SKM-1 treated with dmso at 0.1 percent for 144 hours (cell line): ENCODE data around the gene TMIGD3.

ENCODE experiments used
- DNase-seq: peaks from one replicate; lab custom pipeline; 2025; ENCODE audit not compliant: unreplicated experiment; lab: John Stamatoyannopoulos, UW

Gene TMIGD3

DNA sequence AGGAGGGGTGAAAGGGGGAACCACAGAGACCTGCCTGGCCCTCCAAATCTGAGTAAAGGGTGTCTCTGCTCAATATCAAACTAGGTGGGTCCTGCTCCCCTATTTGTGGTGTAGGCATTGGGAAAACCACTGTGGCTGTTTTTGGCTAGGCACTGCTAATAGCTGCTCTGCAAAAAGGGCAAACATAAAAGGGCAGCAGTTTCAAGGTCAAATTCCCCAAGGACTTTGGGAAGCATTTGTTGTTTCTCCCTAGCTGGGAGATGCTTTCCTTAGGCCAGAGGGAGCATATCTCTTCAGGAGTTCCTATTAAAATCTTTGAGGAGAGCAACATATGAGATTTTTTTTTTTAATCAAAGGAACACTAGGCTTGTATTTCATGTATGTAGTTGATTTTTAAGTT is 27.2 kb downstream of the TMIGD3 start:
- DNase-seq: no peak

DNA sequence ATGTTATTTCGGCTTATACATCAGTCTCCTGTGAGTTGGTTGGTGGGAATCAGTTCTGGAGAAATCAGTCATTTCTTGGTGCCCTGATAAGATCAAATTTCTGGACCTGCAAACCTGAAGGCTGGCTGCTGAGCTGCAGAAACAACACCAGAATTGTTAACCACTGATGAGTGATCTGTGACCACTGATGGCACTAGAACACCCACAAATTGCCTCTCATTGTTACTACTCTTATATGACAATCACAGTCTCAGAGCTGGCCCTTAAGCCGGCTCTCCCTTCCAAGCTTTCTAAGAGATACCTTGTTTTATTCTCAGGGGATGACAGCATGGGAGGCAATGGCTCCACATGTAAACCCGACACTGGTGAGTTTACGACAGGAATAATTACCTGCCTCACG is 27.7 kb downstream of the TMIGD3 start:
- DNase-seq: no peak

DNA sequence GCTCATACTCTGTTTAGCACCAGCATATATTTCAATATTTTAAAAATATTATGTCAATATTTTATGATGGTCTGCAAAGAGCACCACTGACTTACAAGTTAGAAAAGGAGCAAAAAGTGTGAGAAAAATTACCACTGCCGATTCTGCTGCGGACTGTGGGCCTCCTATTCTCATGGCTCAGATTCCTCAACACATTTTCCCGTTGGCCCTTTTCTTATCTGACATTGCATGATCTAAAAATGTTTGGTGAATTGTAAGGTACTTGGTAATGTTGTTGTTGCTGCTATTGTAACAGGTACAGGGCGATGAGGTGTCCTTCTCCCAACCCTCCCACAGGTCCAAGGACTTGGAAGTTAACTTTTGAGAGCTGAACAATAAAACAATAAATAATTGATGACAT is 28.9 kb downstream of the TMIGD3 start:
- no peak for DNase-seq

DNA sequence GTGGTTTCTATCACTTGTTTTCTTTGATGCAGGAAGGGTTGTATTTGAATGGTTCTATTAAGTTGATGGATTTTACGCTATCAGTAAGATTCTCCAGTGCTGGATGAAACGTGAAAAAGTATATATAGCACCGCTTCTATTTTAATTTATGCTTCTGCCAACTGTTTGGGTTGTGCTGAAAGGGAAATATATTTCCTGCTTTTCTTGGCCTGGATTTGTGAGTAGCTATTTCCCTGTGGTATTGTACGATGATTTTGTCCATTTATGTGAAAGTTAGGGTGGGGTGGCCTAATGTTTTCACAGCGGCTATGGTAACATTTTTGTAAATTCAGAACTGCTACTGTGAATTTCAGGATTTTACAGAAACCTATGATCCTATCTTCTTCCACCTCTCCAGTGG is 29.3 kb downstream of the TMIGD3 start:
- DNase-seq: no peak

DNA sequence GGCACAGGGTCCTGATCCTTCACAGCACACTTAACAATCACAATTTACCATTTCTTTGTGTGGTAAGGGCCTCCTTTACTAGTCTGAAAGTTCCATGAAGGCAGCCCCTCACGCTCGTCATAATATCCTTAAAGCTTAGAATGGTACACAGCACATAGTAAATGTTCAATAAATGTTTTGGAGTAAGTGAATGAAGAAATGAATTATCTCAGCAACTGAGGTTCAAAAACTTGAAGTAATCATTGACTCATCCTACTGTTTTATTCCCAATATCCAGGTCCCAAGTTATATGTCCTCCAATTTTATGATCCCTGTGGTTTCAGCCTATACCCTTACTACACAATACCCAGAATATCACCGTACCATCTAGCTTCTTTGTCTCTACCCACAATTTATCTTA is 31.9 kb downstream of the TMIGD3 start:
- DNase-seq: no peak

DNA sequence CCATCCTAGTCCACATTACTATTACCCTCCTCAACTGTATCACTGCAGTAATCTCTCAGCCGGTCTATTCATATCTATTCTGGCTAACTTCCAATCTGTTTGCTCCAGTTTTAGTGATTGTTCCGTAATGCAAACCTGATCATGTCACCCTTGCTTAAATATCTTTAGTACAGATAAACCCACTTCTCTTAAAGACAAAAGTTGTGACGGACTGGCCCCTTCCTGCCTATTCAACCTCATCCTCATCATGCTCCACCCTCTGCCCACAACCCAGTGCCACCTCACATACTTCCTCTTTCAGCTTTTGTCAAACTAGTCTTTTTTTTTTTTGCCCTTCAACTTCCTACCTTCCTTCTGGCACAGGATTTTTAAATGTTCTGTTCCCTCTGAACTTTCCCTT is 32.4 kb downstream of the TMIGD3 start:
- DNase-seq: peak; percentile 97

DNA sequence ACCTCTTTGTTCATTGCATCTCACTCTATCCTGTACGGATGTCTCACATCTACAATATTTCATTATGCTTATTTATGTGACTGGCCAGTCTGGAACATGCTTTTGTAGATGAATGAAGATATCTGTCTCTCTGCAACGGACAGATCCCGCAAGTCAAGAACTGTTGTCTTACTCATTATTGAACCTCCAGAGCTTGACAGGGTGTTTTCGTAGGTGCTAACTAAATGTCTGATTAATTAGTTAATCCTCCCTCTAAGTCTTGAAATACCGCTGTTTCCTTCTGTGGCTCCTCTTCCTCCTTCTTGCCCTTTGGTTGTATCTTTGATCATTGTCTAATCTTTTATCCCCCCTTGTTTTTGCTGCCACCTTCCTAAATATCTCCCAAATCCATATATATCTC is 32.8 kb downstream of the TMIGD3 start:
- DNase-seq: no peak

DNA sequence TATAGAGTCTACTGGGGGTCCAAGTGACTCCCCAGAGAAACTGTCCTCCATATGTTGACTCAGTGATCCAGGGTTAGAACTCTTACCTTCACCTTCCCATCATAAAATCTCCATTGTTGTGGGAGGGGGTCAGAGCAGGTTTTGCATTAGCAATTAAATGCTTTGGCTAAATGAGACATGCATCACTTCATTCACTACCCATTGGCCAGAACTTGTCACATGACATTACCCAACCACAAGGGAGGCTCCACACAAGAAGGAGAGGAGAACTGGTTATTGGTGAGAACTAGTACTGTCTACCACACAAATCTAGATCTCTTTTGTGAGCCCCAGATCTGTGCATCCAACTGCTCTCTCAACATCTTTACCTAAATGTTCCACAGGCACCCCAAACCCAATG is 33.9 kb downstream of the TMIGD3 start:
- no peak for DNase-seq

DNA sequence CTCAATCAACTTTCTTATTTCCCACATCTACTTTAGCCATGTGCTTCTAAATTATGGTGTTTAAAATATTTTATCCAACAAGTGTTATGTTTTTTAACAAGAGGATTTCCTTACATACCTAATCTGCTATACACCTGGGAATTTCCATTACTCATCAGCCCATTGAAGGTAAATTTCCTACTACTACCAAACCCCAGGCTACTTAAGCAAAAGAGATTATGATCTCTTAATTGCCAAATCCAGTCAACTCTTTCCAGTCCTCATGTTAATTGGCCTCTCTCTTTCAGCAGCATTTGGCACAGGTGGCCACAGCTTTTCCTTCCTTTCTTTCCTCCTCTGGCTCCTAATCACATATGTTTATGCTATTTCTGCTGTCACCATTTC is 34.7 kb downstream of the TMIGD3 start:
- no peak for DNase-seq

DNA sequence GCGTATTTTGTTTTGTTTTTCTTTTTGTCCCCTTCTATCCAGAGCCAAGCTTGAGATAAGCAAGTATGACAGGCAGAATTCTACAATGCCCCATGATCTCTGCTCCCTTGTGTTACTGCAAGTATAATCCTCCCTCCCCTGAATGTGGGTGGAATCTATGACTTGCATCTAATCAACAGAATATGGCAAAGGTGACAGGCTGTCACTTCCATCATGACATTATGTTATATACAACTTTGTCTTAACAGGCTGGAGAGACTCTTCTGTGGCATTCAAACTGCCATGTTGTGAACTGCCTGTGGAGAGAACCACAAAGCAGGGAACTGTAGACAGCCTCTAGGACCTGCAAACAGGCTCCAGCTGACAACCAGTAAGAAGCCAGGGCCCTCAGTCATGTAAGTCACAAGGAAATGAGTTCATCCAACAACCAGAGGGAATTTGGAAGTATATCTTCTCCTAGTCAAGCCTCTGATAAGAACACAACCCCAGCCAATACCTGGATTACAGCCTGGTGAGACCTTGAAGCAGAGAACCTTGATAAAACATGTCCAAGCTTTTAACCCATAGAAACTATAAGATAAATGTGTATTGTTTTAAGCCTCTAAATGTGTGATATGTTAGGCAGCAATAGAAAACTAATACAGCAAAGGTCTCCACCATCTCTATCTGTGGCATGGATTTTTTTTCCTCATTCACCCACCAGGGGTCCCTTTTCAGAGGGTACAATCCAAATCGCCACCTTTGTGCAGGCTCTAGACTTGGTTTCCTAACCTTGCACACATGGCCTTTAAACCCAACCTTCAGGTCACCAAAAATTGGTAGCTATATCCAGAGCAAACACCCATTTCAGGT is 35.3 kb downstream of the TMIGD3 start:
- DNase-seq: no peak

DNA sequence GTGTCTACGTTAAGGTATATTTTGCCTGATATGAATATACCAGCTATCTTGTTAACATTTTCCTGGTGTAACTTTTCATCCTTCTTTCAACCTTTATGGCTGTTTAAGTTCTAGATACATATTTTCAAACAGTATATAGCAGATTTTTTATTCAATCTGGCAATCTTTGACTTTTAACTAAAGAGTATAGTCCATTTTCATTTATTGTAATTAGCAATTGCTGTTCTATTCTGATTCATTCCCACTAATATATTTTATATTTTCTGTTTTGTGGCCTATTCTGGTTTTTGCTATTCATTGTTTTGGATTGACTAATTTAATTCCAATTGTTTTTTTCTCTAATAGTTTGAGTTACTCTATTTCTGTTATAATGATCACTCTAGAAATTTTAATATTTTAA is 37.0 kb downstream of the TMIGD3 start:
- no peak for DNase-seq

DNA sequence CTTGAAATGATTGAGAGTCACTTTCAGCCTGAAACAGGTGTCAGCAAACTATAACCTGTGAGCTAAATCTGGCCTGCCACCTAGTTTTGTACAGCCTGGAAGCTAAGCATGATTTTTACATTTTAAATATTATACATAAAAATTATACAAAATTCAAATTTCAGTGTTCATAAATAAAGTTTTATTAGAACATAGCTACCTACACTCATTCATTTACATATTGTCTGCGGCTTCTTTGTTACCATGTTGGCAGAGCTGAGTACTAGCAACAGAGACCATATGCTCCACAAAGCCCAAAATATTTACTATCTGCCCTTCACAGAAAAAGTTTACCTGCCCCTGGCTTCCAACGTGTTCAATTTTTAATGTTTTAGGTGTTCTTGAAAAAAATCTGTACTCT is 37.7 kb downstream of the TMIGD3 start:
- no peak for DNase-seq

DNA sequence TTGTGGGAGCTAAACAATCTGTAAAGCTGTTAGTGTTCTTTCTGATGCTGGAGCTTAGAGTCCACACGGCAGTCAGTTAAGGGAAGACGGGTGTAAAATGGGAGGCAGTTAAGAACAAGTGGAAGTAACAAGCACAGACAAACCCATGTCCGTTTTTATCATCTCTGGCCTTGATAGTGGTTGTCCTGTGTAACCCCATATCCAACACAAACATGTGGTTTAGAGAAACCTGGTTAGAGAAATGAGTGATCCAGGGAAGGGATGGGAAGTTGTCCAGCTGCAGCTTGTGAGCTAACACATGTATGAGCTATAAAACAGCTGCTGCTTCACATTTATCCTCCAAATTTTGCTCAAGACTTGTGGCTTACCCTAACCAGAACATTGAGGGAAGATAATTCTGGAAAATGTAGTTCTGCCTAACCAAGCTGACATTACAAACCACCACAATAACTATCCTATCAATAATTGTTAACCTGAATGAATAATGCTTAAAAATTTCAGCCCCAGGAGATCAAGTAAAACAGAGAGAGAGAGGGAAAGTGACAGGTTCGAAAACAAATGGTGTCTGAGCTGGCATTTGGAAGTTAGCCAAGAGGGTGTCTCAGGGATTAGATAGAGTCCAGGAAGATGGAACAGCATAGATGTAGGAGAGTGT is 40.3 kb downstream of the TMIGD3 start:
- DNase-seq: no peak

DNA sequence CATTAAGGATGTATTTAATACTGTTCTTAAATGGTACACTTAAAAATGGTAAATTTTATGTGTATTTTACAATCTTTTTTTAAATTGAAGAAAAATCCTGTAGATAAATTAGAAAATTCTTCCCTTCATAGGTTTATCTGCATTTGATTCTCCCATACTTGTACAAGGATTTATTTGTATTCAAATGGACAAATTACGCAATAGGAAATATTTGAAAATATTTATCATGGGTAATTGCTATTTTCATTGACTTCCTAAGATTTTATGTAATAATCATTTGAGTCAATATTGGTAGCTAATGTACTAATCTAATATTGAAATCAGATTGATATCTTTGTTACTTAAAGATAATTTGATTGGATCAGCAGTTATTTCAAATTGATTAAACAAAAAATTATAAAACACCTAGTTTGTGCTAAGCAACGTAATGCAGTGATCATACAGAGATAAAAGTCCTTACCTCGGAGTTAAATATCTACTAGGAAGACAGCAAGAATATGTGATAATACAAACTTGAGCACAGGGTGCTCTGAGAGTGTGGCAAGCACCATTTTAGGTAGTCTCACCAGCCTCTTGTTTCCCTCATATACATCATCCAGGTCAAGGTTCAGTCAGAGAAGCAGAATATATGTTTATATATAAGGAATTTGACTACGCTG is 40.9 kb downstream of the TMIGD3 start:
- no peak for DNase-seq

DNA sequence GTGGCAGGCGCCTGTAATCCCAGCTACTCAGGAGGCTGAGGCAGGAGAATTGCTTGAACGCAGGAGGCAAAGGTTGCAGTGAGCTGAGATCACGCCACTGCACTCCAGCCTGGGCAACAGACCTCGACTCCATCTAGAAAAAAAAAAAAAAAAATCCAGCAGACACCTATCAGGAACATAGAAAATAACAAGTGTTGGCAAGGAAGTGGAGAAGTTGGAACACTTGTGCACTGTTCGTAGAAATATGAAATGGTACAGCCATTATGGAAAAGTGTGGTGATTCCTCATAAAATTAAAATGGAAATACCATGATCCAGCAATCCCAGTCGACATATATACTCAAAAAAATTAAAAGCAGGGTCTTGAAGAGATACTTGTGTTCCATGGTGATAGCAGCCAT is 41.7 kb downstream of the TMIGD3 start:
- DNase-seq: no peak

DNA sequence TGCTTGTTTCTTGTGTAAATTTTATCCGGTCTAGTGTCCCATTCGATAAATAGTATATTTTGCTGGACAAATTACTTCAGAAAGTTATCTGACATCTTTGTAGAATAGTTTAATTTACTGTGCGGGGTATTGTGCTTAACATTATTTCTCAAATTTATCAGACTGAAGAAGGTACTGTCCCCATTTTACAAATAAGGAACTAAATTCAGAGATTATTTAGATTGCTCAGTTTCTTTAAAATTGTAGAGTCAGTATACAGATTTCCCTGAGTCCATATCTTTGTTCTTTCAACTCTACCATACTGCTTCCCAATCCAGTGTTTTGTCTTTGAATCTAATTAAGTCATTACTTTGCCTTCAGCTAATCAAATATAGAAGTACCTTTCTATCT is 47.8 kb downstream of the TMIGD3 start:
- no peak for DNase-seq

DNA sequence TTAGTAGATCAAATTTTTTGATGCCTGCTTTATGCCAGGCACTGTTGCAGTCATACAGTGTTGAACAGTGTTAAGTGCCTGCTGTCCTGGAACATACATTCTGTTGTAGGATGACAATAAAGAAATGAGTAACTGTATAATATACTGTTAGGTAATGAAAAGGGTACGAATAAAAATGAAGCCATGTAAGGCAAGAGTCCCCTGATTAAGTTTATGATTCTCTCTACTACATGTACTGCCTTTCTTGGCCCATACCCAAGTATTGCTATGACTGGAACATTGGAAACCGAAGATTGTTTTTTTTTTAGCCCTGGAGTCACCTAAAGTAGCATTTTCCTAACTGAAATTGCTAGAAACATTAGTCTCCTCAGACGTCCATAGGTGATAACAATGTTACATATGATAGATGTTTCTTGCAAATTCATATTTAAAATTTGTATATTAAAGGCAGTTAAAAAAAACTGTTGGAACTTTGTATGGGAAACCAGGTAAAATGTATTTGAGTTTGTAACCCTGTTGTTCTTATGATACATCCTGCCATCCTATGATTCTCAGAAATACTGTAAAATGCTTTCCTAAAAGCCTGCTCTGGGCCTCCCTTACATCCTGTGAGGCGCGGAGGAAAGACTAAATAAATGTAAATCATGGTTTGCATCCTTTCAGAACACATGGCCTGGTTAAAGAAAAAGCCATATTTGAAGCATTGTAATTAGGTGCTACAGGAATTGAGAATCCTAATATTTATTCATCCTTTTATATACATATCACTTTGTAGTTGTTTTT is 48.4 kb downstream of the TMIGD3 start:
- DNase-seq: no peak

DNA sequence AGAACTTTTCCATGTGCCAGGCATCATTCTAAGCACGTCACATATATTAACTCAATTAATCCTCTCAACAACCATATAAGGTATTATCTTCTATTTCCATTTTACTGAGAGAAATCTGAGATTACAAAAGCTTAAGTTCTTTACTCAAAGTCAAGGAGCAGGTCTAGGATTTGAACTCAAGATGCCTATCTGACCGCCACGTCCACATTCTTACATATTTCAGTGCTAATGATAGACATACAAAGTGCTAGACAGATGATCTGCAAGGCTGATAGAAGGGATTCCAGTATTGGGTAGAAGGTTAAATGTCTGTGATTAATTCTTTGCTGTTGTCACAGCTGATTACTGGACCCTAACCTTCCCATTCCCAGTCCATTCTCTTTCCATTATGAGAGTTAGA is 49.7 kb downstream of the TMIGD3 start:
- no peak for DNase-seq

DNA sequence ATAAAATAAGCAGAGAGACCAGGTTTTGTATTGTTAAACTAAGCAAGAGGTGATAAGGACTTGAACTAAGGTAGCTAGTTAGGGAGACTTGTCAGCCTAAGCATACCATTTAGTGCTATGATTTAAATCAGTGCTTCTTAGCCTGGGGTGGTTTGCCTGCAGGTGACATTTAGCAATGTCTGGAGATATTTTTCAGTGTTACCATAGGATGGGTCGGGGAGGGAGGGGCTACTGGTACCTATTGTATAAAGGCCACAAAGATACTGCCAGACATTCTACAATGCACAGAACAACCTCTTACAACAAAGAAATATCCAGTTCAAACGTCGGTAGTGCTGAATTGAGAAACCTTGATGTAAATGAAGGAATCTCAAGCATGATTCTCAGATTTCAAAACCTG is 50.9 kb downstream of the TMIGD3 start:
- no peak for DNase-seq

DNA sequence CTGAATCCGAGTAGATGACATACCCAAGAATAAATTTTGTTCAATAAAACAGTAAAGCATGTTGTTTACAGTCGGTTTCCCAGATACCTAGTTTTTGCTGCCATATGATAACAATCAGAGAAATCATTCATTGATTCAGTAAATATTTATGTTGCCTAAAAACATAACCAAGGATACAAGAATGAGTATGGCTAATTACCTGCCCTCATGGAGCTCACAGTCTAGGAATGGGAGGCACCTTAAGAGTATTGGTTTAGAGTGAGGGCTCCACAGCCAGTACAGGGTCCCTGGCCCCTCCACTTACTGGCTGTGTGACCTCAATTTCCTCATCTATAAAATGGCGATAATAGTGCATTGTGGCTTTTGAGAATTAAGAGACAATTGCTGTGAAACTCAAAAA is 53.2 kb downstream of the TMIGD3 start:
- DNase-seq: no peak

DNA sequence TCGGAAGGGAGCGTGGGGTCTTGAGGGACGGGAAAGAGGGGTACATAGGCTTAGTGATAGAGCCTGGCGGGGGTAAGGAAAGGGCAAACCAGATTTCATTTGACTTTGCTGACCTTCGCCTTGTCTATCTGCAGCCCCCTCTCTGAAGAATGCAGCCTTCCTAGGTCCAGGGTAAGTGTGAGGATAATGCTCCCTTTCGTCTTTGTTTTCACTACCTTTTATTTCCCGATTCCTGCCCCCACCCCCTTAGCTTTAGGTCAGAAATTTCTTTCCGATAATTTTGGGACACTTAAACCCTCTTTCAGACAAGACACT is 53.8 kb downstream of the TMIGD3 start:
- peak; percentile 45 for DNase-seq
